Fibroblast of skin of left biceps (primary cell): ENCODE results near the gene YWHAQ.
A peak's percentile ranks its signal among the peaks of the same experiment; 100 is the strongest.

Experiments
- DNase-seq, 2 experiments: peaks; one replicate each; pipeline ENCODE4 v3.0.0-alpha.2; 2013; ENCODE audit warnings: low read depth in 2 of 2

YWHAQ gene

DNA sequence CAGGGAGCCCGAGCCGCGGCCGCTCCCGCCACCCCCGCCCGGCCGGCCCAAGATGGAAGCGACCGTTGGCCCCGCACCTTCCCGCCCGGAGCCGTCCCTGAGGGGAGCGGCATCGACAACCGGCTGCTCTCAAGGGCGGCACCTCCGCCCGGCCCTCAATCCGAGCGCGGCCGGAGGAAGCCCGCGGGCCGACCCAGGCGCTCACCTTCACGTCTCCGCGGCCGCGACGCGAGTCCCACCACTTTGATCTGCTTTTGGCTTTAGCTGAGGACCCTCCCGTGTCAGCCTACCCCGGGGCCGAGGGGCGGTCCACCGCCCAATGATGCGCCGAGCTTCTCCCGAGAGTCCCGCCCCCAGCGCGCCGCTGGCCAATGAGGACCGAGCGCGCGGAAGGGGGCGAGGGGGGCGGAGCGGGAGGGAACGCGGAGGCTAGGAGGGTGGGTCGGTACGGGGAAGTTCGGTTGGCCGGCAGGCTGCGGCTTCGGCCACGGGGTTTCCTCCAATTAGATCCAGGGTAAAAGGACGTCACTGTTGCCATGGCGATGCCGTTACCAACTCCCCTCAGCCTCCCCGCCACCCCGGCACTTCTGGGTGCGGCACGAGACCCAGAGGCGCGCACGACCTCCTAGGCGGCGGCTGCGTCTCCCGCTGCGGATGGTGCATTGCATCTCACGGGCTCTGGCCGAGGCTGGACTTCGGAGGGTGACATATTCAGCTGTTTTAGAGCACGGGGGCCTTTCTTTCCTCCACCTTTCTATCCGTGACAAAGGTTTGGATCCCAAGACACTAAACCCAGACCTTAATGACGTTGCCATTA, at the start of gene YWHAQ:
Gene YWHAQ (minus strand): TSS at position 262 of the 817 bp plus-strand sequence. CDS start 545 bp downstream, outside the sequence.
- peak; percentile 98 to 99 for DNase-seq

DNA sequence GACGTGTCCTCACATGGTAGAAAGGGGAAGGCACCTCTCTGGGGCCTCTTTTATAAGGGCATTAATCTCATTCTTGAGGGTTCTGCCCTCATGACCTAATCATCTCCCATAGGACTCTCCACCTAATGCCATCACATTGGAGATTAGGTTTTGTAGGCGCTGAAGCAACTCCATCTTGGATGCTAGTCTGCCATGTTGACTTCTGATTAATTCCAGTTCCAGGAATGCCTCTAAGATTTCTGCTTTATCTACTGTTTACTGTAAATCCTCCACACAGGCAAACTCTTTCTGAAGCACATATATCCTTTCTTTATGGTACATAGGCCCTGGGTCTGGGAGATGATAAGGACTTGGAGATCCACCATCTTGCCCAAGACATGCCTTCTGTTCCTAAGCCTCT, 49.3 kb upstream of the YWHAQ start:
- DNase-seq = no peak

DNA sequence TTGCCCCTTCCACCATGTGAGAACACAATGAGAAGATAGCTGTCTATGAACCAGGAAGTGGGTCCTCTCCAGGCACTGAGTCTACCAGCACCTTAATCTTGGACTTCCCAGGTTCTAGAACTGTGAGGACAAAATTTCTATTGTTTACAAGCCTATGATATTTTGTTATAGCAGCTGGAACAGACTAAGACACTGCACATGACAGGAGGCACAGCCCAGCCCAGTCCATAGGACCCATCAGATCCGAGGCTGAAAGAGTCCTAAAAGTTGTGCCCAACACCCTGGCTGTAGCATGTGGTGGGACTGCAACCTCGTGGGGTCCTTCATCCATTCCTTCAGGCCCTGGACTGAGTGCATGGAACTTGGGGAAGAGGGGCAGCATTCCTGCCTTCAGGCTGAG, 48.4 kb upstream of the YWHAQ start:
- no peak for DNase-seq

DNA sequence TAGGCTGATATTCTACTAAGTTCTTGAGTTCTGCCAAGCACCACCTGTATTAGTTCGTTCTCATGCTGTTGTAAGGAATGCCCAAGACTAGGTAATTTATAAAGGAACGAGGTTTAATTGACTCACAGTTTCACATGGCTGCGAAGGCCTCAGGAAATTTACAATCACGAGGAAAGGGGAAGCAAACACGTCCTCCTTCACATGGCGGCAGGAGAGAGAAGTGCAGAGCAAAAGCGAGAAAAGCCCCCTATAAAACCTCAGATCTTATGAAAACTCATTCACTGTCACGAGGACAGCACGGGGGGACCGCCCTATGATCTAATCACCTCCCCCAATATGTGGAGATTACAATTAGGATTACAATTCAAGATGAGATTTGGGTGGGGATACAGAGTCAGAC, 47.7 kb upstream of the YWHAQ start:
- DNase-seq = no peak

DNA sequence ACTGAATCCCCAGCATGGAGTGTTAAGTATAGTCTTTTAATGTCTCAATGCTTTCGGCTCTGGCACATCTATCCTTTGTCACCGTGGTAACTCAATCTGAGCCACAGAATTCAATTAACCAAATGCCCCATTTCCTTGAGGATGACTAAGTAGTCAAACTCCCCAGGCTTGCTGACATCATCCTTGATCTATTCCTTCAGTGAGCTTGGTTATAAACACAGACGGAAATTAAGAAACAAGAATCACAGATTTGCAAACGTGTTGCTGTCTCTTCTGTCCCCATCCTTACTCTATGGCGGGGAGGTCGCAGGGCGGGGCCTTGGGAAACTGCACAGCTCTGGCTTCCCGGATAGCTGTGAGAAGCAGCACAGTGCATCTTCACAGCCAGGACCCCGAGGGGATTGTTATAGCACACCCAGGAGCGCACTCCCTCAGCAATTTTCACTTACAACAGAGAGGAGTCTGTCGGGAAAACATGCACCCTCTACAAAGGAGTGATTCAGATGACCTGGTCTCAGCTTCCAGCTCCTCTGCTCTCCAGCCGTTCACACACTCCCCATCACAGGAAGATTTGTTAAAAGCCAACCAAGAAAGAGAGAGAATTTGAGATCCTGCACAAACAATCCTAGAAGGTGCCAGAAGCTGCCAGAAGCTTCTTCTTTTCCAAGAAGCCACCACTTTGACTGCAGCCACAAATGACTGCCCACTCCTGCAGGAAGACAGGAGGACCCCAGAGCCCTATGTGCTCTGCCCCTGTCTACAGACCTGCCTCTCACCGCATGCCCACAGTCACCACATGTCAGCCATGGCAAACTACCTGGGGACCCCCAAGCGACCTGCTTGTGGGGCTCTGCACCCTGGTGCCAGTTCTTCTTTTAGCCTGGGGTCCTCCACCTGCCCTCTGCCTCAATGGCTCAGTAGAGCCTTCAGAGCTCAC, 44.9 kb upstream of the YWHAQ start:
- DNase-seq = peak; percentile 78 to 79

DNA sequence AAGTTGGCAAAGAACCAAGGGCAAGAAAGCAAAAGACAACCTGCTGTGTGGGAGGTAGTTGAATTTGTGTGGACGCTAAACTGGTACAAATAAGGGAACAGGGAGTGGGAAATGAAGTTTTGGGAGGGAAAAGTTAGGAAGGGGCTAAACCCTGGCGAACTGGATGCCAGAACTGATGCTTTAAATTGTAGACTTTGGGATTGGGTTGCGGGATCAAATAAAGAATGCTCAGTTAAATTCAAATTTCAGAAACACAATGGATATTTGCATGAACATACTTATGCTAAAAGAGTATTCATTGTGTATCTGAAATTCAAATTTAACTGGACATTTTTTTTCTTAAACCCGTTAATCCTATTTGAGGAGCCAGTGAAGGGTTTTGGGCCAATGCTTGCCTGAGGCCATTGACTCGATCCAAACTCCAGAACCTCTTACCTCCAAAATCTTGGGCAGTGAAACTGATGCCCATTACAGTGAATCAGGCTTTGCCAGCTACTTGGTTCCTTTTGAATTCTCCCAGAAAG, 44.2 kb upstream of the YWHAQ start:
- no peak for DNase-seq

DNA sequence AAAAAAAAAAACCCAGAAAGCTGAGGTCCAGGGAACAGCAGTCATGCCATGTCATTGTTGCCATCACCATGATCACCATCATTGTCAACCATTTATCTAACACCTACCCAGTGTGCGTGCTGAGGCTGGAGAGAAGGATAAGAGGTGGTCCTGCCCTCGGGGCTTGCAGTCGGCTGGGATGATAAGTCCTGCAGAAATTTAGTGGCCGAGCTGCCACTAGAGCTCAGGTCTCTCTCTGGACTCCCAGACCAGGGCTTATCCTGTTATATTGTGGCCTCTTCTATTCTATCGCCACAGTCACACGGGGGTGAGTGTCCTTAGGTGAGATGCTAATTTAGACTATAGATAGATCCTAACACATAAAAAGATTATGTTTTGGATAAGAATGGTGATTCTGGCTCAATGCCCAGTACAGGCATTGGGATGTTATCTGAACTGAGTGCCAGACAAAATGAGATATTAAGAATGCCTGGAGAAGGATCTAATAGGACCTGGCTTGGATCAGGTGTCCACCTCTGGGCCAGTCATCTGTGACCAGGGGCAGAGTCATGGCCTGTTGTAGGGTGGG, 43.2 kb upstream of the YWHAQ start:
- no peak for DNase-seq

DNA sequence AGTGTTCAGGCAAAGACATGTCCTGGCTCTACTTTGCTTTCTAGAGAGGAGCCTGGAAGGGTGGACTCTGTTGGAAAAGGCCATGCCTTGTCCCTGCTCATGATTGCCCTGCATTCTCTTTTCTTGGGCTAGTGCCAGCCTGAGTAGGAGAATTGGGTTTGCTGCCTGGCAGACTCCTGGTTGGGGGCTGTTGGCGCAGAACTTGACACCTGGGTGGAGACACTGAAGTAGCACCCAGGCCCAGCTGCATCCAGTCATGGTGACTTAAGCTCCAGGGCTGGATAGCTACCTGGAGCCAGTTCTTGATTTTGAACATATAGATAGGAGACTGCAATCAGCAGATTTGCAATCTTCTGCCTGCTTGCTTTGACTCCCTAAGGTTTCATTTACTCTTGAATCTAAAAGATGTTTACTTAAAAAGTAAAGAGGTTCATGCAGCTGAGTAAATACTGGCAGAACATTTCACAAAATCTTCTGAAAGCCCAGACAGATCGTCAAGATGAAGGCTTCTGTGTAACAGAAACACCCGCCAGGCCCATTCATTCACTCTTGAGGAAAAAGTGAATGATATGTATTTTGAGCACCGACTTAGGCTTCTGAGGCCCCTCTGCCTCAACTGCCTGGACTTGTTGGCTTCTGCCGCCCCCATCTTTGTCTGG, 38.0 kb upstream of the YWHAQ start:
- DNase-seq = no peak

DNA sequence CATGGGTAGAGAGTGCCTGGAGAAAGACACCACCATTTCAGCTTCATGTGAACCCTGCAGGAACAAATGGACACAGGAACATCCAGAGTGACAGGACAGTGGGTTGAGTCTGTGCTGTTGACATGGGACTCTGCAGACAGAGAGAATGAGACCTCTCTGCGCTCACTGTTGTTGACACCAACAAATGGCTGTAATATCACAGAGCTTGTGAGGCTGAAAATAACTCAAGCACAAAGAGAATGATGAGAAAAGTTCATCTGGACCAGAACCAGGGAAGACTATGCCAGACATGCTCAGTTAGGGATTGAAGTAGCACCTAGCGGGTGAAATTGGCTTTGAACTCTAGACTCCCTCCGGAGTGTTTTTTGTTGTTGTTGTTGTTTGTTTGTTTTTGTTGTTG, 37.0 kb upstream of the YWHAQ start:
- no peak for DNase-seq

DNA sequence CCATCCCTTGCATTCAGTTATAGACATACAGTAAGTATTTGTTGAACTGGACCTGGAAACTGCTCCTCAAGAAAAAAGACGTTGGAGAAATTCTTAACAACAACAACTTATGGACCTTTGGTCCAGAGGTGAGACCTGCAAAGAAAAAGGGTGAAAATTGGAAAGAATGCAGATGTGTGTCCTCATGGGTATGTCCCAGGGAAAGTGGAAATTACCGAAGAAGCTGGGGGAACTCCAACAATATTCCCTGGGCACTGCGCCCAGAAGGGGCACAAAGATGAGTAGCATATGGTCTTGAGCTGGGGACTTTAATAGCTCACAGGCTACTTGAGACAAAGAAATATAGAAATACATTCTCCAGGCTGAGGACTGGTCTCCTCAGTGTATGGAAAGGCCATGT, 35.5 kb upstream of the YWHAQ start:
- no peak for DNase-seq

DNA sequence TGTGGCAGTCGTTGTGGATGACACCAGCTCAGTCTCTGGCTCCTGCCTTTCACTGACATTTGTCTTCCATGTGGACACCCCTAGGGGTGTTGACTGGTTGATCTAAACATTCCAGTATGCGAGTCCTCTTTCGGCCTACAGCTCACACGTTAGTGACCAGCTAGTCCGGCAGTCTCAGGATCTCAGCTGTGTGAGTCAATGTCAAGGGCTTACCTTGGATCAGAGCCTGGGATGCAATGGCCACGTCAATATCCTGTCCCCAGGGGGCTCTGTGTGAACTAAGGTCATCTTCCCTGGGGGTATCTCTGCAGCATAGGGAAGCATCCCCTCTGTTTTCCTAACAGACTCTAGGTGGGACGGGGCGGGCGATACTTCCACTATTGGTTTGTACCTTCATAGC, 35.1 kb upstream of the YWHAQ start:
- DNase-seq = no peak

DNA sequence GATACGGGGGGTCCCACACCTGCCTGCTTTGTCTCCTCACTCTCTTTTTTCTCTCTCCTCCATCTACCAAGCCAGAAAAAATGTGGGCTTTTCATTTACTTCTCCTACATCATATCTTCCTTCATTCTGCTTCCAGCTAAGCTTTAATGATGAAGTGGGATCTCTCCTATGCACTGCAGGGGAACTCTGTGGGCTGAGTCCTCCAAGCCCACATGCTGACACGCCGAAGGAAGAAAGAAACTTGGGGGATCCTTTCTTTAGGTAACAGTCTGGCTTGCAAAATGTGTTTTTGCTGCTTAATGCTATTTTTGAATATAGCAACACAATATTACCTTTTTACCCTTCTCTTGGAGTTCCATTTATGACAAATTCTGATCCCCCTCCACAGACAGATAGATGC, 33.6 kb upstream of the YWHAQ start:
- DNase-seq = no peak

DNA sequence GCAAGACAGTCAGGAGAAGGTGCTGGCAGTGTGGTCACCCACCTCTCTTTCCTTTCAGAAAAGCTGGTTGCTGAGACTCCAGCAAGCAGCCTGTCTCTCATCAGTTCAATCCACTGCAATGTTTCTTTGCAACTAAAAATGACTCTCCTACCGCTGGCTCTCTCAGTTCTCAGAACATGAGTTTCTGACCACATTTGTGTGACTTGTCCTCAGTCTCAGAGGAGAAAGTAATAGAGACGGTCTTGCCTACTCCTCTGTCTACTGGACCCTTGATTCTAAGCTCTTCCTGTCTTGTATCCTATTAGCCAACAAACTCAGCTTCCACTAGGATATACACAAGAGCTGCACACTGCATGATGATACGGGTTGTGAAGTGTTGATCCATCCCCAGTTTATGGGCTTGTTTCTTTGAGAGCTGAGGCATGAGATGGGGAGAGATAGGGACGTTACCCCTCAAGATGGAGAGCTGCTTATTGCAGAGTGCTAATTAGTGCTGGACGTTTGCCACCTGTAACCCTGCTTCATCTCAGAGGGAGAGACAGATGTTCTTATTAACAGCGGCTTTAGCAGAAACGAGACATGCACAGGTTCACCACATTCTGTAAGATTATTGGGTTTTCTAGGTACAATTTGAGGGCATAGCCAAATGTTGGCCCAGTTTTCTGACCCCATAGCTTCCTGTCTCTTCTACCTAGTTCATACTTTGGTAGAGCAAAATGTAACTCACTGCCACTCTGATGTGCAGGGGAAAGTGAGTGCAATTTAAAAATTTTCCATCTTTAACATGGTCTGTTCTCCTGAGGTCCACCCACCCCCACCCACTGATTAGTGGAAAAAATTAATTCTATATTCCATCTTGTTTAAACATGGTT, 32.4 kb upstream of the YWHAQ start:
- no peak for DNase-seq

DNA sequence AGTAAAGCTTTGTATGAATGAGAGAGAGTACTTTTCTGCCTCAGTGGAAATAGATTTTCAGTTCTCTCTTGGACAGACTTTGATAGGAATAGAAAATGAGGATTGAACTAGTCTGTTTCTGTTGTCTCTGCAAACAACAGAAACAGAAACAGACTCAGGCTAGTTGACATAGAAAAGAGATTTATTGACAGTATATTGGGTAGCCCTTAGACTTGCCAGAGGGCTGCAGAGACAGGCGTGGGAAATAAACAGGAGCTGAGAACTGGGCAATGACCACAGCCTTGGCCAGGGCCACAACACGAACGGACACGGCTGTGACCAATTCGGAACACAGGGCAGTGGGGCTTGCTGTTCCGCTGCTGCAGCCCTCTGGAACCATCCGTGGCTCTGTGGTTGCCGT, 30.5 kb upstream of the YWHAQ start:
- DNase-seq = no peak

DNA sequence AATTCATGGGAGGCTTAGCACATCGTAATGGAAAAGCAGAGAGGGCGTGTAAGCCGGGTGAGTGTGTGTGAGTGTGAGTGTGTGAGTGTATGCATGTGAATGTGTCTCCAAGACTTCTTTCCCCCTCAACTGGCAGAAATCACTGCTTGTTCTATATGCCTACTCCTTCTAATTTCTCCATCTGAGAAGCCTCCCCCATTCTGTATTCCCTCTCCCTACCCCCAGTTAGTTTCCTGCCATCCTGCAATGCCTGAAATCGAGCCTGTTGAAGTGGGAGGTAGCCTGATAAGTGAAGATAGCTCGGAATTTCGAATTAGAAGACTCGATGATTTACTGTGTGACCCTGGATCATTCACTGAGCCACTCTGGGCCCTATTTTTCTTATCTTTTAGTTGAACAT, 30.0 kb upstream of the YWHAQ start:
- DNase-seq = no peak

DNA sequence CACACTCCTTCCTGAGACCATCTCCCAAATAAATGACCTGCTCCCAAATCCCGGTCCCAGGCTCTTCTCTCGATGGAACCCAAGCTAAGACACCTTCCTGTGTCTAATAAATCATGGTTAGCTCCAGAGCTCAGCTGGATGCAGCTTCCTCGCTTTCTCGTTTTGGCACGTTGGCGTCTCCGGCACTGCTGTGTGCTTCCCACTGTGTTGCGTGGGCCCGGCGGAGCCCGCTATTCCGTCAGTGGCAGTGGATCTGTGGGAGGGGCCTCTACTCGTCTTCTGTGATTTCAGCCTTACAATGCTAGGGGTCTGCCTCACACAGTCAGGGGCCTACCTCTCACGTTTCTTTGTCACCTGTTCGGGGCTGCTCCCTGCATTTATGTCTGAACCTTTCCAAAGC, 29.4 kb upstream of the YWHAQ start:
- no peak for DNase-seq

DNA sequence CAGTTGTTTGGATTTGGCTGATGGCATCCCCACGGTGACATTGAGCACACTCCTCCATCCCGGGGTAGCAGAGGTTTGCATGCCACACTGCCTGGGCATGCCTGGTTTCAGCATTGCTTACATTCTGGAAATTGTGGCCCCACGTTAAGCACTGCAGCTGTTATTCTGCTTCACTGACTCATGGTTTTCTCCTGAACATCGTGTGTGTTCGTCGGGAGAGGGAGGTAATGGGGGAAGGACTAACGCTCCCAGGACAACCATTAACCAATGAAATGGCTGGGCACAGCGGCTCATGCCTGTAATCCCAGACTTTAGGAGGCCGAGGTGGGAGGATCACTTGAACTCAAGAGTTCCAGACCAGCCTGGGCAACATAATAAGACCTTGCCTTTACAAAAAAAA, 28.2 kb upstream of the YWHAQ start:
- no peak for DNase-seq

DNA sequence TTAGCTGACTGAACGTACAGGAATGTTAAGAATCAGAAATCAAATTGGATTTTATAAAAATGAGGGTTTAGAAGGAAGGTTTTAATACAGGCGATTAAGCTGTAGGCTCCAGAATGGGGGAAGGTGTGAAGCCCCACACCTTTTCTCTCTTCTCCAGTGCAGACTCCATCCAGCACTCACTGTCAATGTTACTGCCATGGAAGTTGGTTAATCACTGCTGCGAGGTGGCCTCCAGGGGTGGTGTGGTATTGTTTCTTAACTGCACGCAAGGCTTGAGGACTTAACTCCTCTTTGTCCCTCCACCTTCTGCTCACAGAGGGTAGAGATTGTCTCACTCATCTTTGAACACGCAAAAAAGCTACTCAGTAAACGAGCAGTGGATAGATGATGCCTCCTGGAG, 26.9 kb upstream of the YWHAQ start:
- no peak for DNase-seq

DNA sequence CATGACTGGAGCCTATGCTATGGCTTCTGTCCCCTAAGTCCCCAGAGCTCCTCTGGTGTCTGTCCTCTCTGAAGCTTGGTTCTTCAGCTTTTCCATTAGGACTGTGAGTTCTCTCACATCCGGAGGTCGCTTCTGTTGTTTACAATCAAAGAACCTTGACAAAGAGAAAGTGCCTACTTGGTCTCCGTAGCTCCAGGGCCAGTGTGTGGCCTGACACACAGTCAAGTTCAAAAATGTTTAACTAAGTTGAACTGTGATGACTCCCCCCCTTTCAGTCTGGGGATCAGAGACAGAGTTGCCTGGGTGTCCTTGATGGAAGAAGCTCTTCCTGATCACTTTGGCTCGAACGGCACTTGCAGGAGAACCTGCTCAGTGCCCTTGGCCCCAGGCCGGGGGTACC, 26.3 kb upstream of the YWHAQ start:
- no peak for DNase-seq

DNA sequence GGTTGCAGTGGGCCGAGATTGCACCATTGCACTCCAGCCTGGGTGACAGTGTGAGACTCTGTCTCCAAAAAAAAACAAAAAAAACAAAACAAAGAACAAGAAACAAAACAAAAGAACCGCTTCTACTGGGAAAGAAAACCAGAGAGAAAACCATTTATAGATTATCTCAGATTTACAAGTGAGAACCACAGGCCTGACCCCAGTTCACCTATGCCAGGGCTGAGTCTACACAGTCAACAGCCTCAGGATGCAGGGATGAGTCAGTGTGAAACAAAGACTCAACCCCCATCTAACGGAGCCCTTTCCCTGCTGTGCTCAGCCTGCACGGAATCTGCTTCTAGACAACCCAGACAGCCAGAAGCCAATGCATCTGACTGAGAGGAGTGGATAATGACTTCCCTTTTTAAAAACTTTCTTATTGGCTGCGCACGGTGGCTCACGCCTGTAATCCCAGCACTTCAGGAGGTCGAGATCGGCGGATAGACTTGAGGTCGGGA, 25.5 kb upstream of the YWHAQ start:
- peak; percentile 75 to 76 for DNase-seq
